Ammon's horn (tissue), 1 donor: ENCODE data around the gene GPR89B.
"Not testable (repeated sequence)": the region's sequence is repeated elsewhere in the genome, so short reads cannot be mapped to it uniquely, and the experiment has no call there.

Experiments
- DNase-seq: peaks from one replicate; pipeline ENCODE4 v3.0.0-alpha.2; 2016; ENCODE audit warnings: low spot score

GPR89B gene

GRCh38 chr1:148032690-148033089, 104.5 kb downstream of the GPR89B start:
- DNase-seq = not testable (repeated sequence)

GRCh38 chr1:148033147-148033546, 104.9 kb downstream of the GPR89B start:
- not testable (repeated sequence) for DNase-seq

GRCh38 chr1:148037850-148038461, 109.7 kb downstream of the GPR89B start:
- DNase-seq = not testable (repeated sequence)

GRCh38 chr1:148038462-148039333, 110.5 kb downstream of the GPR89B start:
- peak; percentile 65 for DNase-seq
